PC-3 (cell line): ENCODE results near the gene HEXD. TPM values are rescaled to one million over a fixed set of nuclear protein-coding genes. Genes with fewer than 3 reads are reported as not detected.
"Not testable (repeated sequence)": the region's sequence is repeated elsewhere in the genome, so short reads cannot be mapped to it uniquely, and the experiment has no call there.

Source experiments
- ATAC-seq: fragments of 200-7000 bp; cut with Tn5 transposase; 2 replicates; pipeline ENCODE4 v1.9.1; 2020; ENCODE audit warnings: mild to moderate bottlenecking, moderate library complexity
- BruUV-seq: library from RNA; stranded (reverse); fragments of 400-500 nt; replicated peaks from 2 replicates; lab custom pipeline; 2021; lab: Mats Ljungman, UMichigan
- CTCF ChIA-PET: fragments of 300-600 bp; sonication (Branson Sonifier 250); formaldehyde crosslinking; loops from one replicate; lab custom pipeline; 2022; ENCODE audit warnings: antibody characterized with exemption; lab: Charles Lee
- POLR2A ChIA-PET: fragments of 300-600 bp; sonication (Branson Sonifier 250); formaldehyde crosslinking; loops from one replicate; lab custom pipeline; 2022; ENCODE audit warnings: antibody characterized with exemption; ENCODE audit not compliant: unreplicated experiment; lab: Charles Lee
- DNase-seq: peaks from one replicate; pipeline ENCODE4 v3.0.0-alpha.2; 2015
- H2AFZ ChIP-seq: fragments of 300-600 bp; sonication (generic); 2 replicates; pipeline ENCODE4 v1.6.0; 2016; ENCODE audit warnings: antibody characterized with exemption, low read length
- H3F3A ChIP-seq: fragments of 300-600 bp; sonication (generic); one replicate; pipeline ENCODE4 v1.6.0; 2017; ENCODE audit warnings: antibody characterized with exemption, low read length, control low read depth, mild to moderate bottlenecking; ENCODE audit not compliant: unreplicated experiment
- H3K27ac ChIP-seq: fragments of 300-600 bp; sonication (generic); 2 replicates; pipeline ENCODE4 v1.5.1; 2016; ENCODE audit warnings: mild to moderate bottlenecking, low read length
- H3K27me3 ChIP-seq: fragments of 300-600 bp; sonication (generic); 2 replicates; pipeline ENCODE4 v1.6.1; 2016; ENCODE audit warnings: low read length, mixed read lengths
- H3K36me3 ChIP-seq: fragments of 300-600 bp; sonication (generic); 2 replicates; pipeline ENCODE4 v1.6.1; 2016; ENCODE audit warnings: low read depth, mixed run types, low read length, mixed read lengths
- H3K4me1 ChIP-seq: fragments of 300-600 bp; sonication (generic); 2 replicates; pipeline ENCODE4 v1.5.1; 2016; ENCODE audit warnings: low read length; ENCODE audit not compliant: insufficient read depth
- H3K4me2 ChIP-seq: fragments of 300-600 bp; sonication (generic); 2 replicates; pipeline ENCODE4 v1.6.0; 2016; ENCODE audit warnings: low read length
- H3K4me3 ChIP-seq: fragments of 300-600 bp; sonication (generic); 2 replicates; pipeline ENCODE4 v1.5.1; 2016; ENCODE audit warnings: mild to moderate bottlenecking, low read length, mixed read lengths
- H3K79me2 ChIP-seq: fragments of 300-600 bp; sonication (generic); 2 replicates; pipeline ENCODE4 v1.6.1; 2017; ENCODE audit warnings: low read length, mixed read lengths
- H3K9ac ChIP-seq: fragments of 300-600 bp; sonication (generic); 2 replicates; pipeline ENCODE4 v1.6.0; 2016; ENCODE audit warnings: mild to moderate bottlenecking, low read length
- H3K9me2 ChIP-seq: fragments of 300-600 bp; sonication (generic); replicated peaks from 2 replicates; pipeline ENCODE4 v1.6.1; 2016; ENCODE audit warnings: mixed run types, low read length, mixed read lengths
- H3K9me3 ChIP-seq: fragments of 300-600 bp; sonication (generic); 2 replicates; pipeline ENCODE4 v1.6.1; 2016; ENCODE audit warnings: low read length, mixed read lengths
- H4K20me1 ChIP-seq: fragments of 300-600 bp; sonication (generic); 2 replicates; pipeline ENCODE4 v1.6.1; 2016; ENCODE audit warnings: low read length, mixed read lengths
- CTCF ChIP-seq: fragments of 300-600 bp; sonication (generic); conservative IDR thresholded peaks from 2 replicates; pipeline ENCODE4 v1.5.1; 2017; ENCODE audit warnings: antibody characterized with exemption, low read depth, mild to moderate bottlenecking, low read length
- EZH2 ChIP-seq: fragments of 300-600 bp; sonication (generic); IDR thresholded peaks from one replicate; pipeline ENCODE4 v1.6.1; 2017; ENCODE audit warnings: antibody characterized with exemption, mild to moderate bottlenecking, low read length; ENCODE audit not compliant: unreplicated experiment
- EZH2phosphoT487 ChIP-seq: fragments of 300-600 bp; sonication (generic); IDR thresholded peaks from 2 replicates; pipeline ENCODE4 v1.6.1; 2018; ENCODE audit warnings: mild to moderate bottlenecking, antibody characterized with exemption, low read length, borderline replicate concordance
- intact Hi-C: fragments of 100-400 bp; cut with micrococcal nuclease; formaldehyde crosslinking; loops from 2 replicates; pipeline ENCODE4 v1.9.0; 2023
- total RNA-seq: library from RNA; depleted of rRNA; stranded (reverse); fragments of >200 nt; gene quantifications from 2 replicates; pipeline ENCODE4 v1.2.3, GENCODE V29; 2014

HEXD gene
- total RNA-seq, 1 experiment from 2014 or later, result 12.7 TPM

- H3K36me3 ChIP-seq, result peaks cover 9% of the 10 kb centered on the region; the same call in 1 of the 2 replicates
- H3K27ac ChIP-seq, result peak within 1 kb of the TSS; percentile 92
- peak; percentile 98 for DNase-seq
- no peaks in the 10 kb centered on the region for H3F3A ChIP-seq
- peak within 1 kb of the TSS; percentile 95 for H3K4me3 ChIP-seq
- peak within 1 kb of the TSS; percentile 77 for H2AFZ ChIP-seq
- CTCF ChIA-PET, result no interaction called here
- no peaks in the 10 kb centered on the region for H3K9me2 ChIP-seq
- peaks cover 15% of the 10 kb centered on the region for H3K79me2 ChIP-seq
- no TSS peak for BruUV-seq
- no peaks in the 10 kb centered on the region for H4K20me1 ChIP-seq
- H3K9me3 ChIP-seq, result no peaks in the 10 kb centered on the region
- H3K4me1 ChIP-seq, result peaks cover 22% of the 10 kb centered on the region
- no peaks in the 10 kb centered on the region for H3K27me3 ChIP-seq
- H3K9ac ChIP-seq, result peak within 1 kb of the TSS; percentile 93
- TF ChIP-seq EZH2phosphoT487 (no peak), CTCF (no peak), EZH2 (no peak)
- intact Hi-C loops, result loop anchor here (2.0 to 10.0 kb wide), 3 partner anchors 70 to 214 kb away; partner anchors contain the start of gene TEX19
- POLR2A ChIA-PET, result no interaction called here
- ATAC-seq, result peak; percentile 98
- peak within 1 kb of the TSS; percentile 95 for H3K4me2 ChIP-seq
Observed at GRCh38 chr17:82458179-82458884, 40.2 kb downstream of the HEXD start, which contains the start of gene NARF. Gene NARF (plus strand): TSS chr17:82458741. CDS start chr17:82458804, 63 bp downstream.

- H3K79me2 ChIP-seq, result peaks cover 15% of the 10 kb centered on the region
- ChIA-PET CTCF (no interaction called here), POLR2A (no interaction called here)
- ATAC-seq (peak; percentile 13), DNase-seq (peak; percentile 6)
- H3K4me3 ChIP-seq, result peak overlapping the region; percentile 95
- peaks cover 9% of the 10 kb centered on the region; the same call in 1 of the 2 replicates for H3K36me3 ChIP-seq
- H4K20me1 ChIP-seq, result no peaks in the 10 kb centered on the region
- H3K9ac ChIP-seq, result peak overlapping the region; percentile 93
- H3K4me1 ChIP-seq, result peaks cover 22% of the 10 kb centered on the region
- H3K4me2 ChIP-seq, result peak overlapping the region; percentile 95
- no peaks in the 10 kb centered on the region for H3F3A ChIP-seq
- intact Hi-C loops, result loop anchor here (2.0 to 10.0 kb wide), 3 partner anchors 70 to 214 kb away; partner anchors contain the start of gene TEX19
- H3K9me3 ChIP-seq, result no peaks in the 10 kb centered on the region
- TF ChIP-seq EZH2phosphoT487, result no peak
- TF ChIP-seq CTCF, result no peak
- no peak for TF ChIP-seq EZH2
- H3K27ac ChIP-seq, result 0 out of 2 replicates have a peak overlapping the region, but pooled peaks have one; percentile 3
- peak overlapping the region; percentile 77 for H2AFZ ChIP-seq
- no peaks in the 10 kb centered on the region for H3K27me3 ChIP-seq
- no peaks in the 10 kb centered on the region for H3K9me2 ChIP-seq
- BruUV-seq, result no TSS peak
Observed at GRCh38 chr17:82458885-82459424, 40.8 kb downstream of the HEXD start.

- H3K4me2 ChIP-seq, result peak overlapping the region; percentile 95
- H3K27ac ChIP-seq, ATAC-seq, DNase-seq, H2AFZ ChIP-seq, CTCF ChIA-PET, H3F3A ChIP-seq, H3K9me3 ChIP-seq, H3K9ac ChIP-seq, H3K9me2 ChIP-seq, H4K20me1 ChIP-seq, POLR2A ChIA-PET, H3K27me3 ChIP-seq, BruUV-seq: not testable (repeated sequence)
- peak overlapping the region; percentile 95; the same call in 1 of the 2 replicates for H3K4me3 ChIP-seq
- H3K36me3 ChIP-seq, result peaks cover 13% of the 10 kb centered on the region; the same call in 1 of the 2 replicates
- peaks cover 15% of the 10 kb centered on the region for H3K79me2 ChIP-seq
- intact Hi-C loops, result loop anchor here (2.0 to 10.0 kb wide), 3 partner anchors 69 to 215 kb away; partner anchors contain the start of gene TEX19
- H3K4me1 ChIP-seq, result peaks cover 22% of the 10 kb centered on the region
Observed at GRCh38 chr17:82459936-82460335, 41.8 kb downstream of the HEXD start.
